Measurements from ENCODE around the gene HIPK2.

Gene HIPK2

GRCh38 chr7:139784648-139785047 is 6.8 kb upstream of the HIPK2 start:
- H3K4me3 ChIP-seq (ENCODE audit: control insufficient read depth in 1 of 7, extremely low read depth in 1 of 7, insufficient read depth in 4 of 7, low read depth in 2 of 7, low read length in 6 of 7), result no peak overlapping the region
- H3K9me3 ChIP-seq (ENCODE audit: control extremely low read depth in 1 of 5, control insufficient read depth in 4 of 5, insufficient read depth in 2 of 5, low read depth in 1 of 5, low read length in 4 of 5), result no peaks in the 10 kb centered on the region
- 100% methylated on average over 3 of the region's 3 CpGs for WGBS (ENCODE audit: insufficient coverage)
- H3K27me3 ChIP-seq (replicated peaks in 2 of 5; ENCODE audit: control insufficient read depth in 4 of 5, insufficient read depth in 5 of 5, low read length in 4 of 5), result no peaks in the 10 kb centered on the region
- no peaks in the 10 kb centered on the region for H3K36me3 ChIP-seq (ENCODE audit: control insufficient read depth in 4 of 4, insufficient read depth in 4 of 4, low read length in 3 of 4)
- ChIA-PET CTCF (interaction anchor here (0.6 to 1.7 kb wide), 3 partner anchors 15 to 38 kb away, joined by 3 to 4 read pairs (median 4); no protein-coding TSS in a partner anchor), POLR2A (no interaction called here)
- DNase-seq, result no peak
- peaks cover 0 to 2% (median 0%) of the 10 kb centered on the region in 4 experiments for H3K4me1 ChIP-seq (ENCODE audit: control extremely low read depth in 1 of 4, control insufficient read depth in 4 of 4, insufficient read depth in 4 of 4, low read length in 3 of 4)
- no peak overlapping the region for H3K27ac ChIP-seq (ENCODE audit: insufficient read depth in 1 of 2, low read depth in 1 of 2, low read length in 2 of 2, poor library complexity in 1 of 2, severe bottlenecking in 2 of 2)

GRCh38 chr7:139783647-139784385 is 6.0 kb upstream of the HIPK2 start:
- Histone ChIP-seq H3K36me3 (ENCODE audit: control insufficient read depth in 4 of 4, insufficient read depth in 4 of 4, low read length in 3 of 4) (no peaks in the 10 kb centered on the region), H3K4me3 (ENCODE audit: control insufficient read depth in 1 of 7, extremely low read depth in 1 of 7, insufficient read depth in 4 of 7, low read depth in 2 of 7, low read length in 6 of 7) (no peak overlapping the region), H3K27me3 (replicated peaks in 2 of 5; ENCODE audit: control insufficient read depth in 4 of 5, insufficient read depth in 5 of 5, low read length in 4 of 5) (peaks cover 0 to 4% (median 0%) of the 10 kb centered on the region in 5 experiments), H3K4me1 (ENCODE audit: control extremely low read depth in 1 of 4, control insufficient read depth in 4 of 4, insufficient read depth in 4 of 4, low read length in 3 of 4) (peaks cover 2 to 4% (median 3%) of the 10 kb centered on the region in 4 experiments), H3K9me3 (ENCODE audit: control extremely low read depth in 1 of 5, control insufficient read depth in 4 of 5, insufficient read depth in 2 of 5, low read depth in 1 of 5, low read length in 4 of 5) (no peaks in the 10 kb centered on the region), H3K27ac (ENCODE audit: insufficient read depth in 1 of 2, low read depth in 1 of 2, low read length in 2 of 2, poor library complexity in 1 of 2, severe bottlenecking in 2 of 2) (no peak overlapping the region)
- DNase-seq, result peak in 1 of 3 donors; percentile 18
- CTCF ChIA-PET, result interaction anchor here (0.6 to 1.7 kb wide), 4 partner anchors 10 to 37 kb away, joined by 3 to 4 read pairs (median 4); no protein-coding TSS in a partner anchor
- WGBS (ENCODE audit: insufficient coverage), result 78% methylated on average over 3 of the region's 3 CpGs
- POLR2A ChIA-PET, result no interaction called here

GRCh38 chr7:139782932-139783331 is 5.1 kb upstream of the HIPK2 start:
- WGBS (ENCODE audit: insufficient coverage), result 92% methylated on average over 2 of the region's 3 CpGs
- H3K4me3 ChIP-seq (ENCODE audit: control insufficient read depth in 1 of 7, extremely low read depth in 1 of 7, insufficient read depth in 4 of 7, low read depth in 2 of 7, low read length in 6 of 7), result no peak overlapping the region
- ChIA-PET POLR2A (no interaction called here), CTCF (interaction anchor here (1.1 kb wide), 1 partner anchor 11 kb away, joined by 3 read pairs; no protein-coding TSS in a partner anchor)
- no peak for DNase-seq
- peaks cover 0 to 4% (median 0%) of the 10 kb centered on the region in 5 experiments for H3K27me3 ChIP-seq (replicated peaks in 2 of 5; ENCODE audit: control insufficient read depth in 4 of 5, insufficient read depth in 5 of 5, low read length in 4 of 5)
- no peaks in the 10 kb centered on the region for H3K9me3 ChIP-seq (ENCODE audit: control extremely low read depth in 1 of 5, control insufficient read depth in 4 of 5, insufficient read depth in 2 of 5, low read depth in 1 of 5, low read length in 4 of 5)
- no peak overlapping the region for H3K27ac ChIP-seq (ENCODE audit: insufficient read depth in 1 of 2, low read depth in 1 of 2, low read length in 2 of 2, poor library complexity in 1 of 2, severe bottlenecking in 2 of 2)
- peaks cover 4 to 10% (median 9%) of the 10 kb centered on the region in 4 experiments for H3K4me1 ChIP-seq (ENCODE audit: control extremely low read depth in 1 of 4, control insufficient read depth in 4 of 4, insufficient read depth in 4 of 4, low read length in 3 of 4)
- H3K36me3 ChIP-seq (ENCODE audit: control insufficient read depth in 4 of 4, insufficient read depth in 4 of 4, low read length in 3 of 4), result no peaks in the 10 kb centered on the region

GRCh38 chr7:139777133-139777891 is 486 bp downstream of the HIPK2 start:
- Histone ChIP-seq H3K9me3 (ENCODE audit: control extremely low read depth in 1 of 5, control insufficient read depth in 4 of 5, insufficient read depth in 2 of 5, low read depth in 1 of 5, low read length in 4 of 5) (no peaks in the 10 kb centered on the region), H3K27ac (ENCODE audit: insufficient read depth in 1 of 2, low read depth in 1 of 2, low read length in 2 of 2, poor library complexity in 1 of 2, severe bottlenecking in 2 of 2) (peak overlapping the region; percentile 65 to 85), H3K4me3 (ENCODE audit: control insufficient read depth in 1 of 7, extremely low read depth in 1 of 7, insufficient read depth in 4 of 7, low read depth in 2 of 7, low read length in 6 of 7) (peak overlapping the region; percentile 69 to 98 (median 84)), H3K27me3 (replicated peaks in 2 of 5; ENCODE audit: control insufficient read depth in 4 of 5, insufficient read depth in 5 of 5, low read length in 4 of 5) (peaks cover 0 to 4% (median 0%) of the 10 kb centered on the region in 5 experiments), H3K4me1 (ENCODE audit: control extremely low read depth in 1 of 4, control insufficient read depth in 4 of 4, insufficient read depth in 4 of 4, low read length in 3 of 4) (peaks cover 4 to 21% (median 17%) of the 10 kb centered on the region in 4 experiments), H3K36me3 (ENCODE audit: control insufficient read depth in 4 of 4, insufficient read depth in 4 of 4, low read length in 3 of 4) (no peaks in the 10 kb centered on the region)
- ChIA-PET CTCF (interaction anchor here (1.5 kb wide), 1 partner anchor 130 kb away, joined by 6 read pairs; no protein-coding TSS in a partner anchor), POLR2A (interaction anchor here (0.8 to 2.8 kb wide), 2 partner anchors 33 to 46 kb away, joined by 3 to 9 read pairs; no protein-coding TSS in a partner anchor)
- WGBS (ENCODE audit: insufficient coverage), result 0% methylated on average over 55 of the region's 102 CpGs
- peak in 2 of 3 donors; percentile 46 to 63 for DNase-seq

GRCh38 chr7:139776486-139777132 is 1.2 kb downstream of the HIPK2 start:
- H3K4me1 ChIP-seq (ENCODE audit: control extremely low read depth in 1 of 4, control insufficient read depth in 4 of 4, insufficient read depth in 4 of 4, low read length in 3 of 4), result peaks cover 4 to 21% (median 17%) of the 10 kb centered on the region in 4 experiments
- H3K9me3 ChIP-seq (ENCODE audit: control extremely low read depth in 1 of 5, control insufficient read depth in 4 of 5, insufficient read depth in 2 of 5, low read depth in 1 of 5, low read length in 4 of 5), result no peaks in the 10 kb centered on the region
- peak in 2 of 3 donors; percentile 51 to 56 for DNase-seq
- H3K27ac ChIP-seq (ENCODE audit: insufficient read depth in 1 of 2, low read depth in 1 of 2, low read length in 2 of 2, poor library complexity in 1 of 2, severe bottlenecking in 2 of 2), result peak overlapping the region; percentile 65 to 85
- no peaks in the 10 kb centered on the region for H3K36me3 ChIP-seq (ENCODE audit: control insufficient read depth in 4 of 4, insufficient read depth in 4 of 4, low read length in 3 of 4)
- WGBS (ENCODE audit: insufficient coverage), result 0% methylated on average over 16 of the region's 26 CpGs
- H3K27me3 ChIP-seq (replicated peaks in 2 of 5; ENCODE audit: control insufficient read depth in 4 of 5, insufficient read depth in 5 of 5, low read length in 4 of 5), result peaks cover 0 to 4% (median 0%) of the 10 kb centered on the region in 5 experiments
- POLR2A ChIA-PET, result interaction anchor here (0.8 to 2.8 kb wide), 2 partner anchors 34 to 47 kb away, joined by 3 to 9 read pairs; no protein-coding TSS in a partner anchor
- CTCF ChIA-PET, result interaction anchor here (1.5 kb wide), 1 partner anchor 130 kb away, joined by 6 read pairs; no protein-coding TSS in a partner anchor
- H3K4me3 ChIP-seq (ENCODE audit: control insufficient read depth in 1 of 7, extremely low read depth in 1 of 7, insufficient read depth in 4 of 7, low read depth in 2 of 7, low read length in 6 of 7), result peak overlapping the region; percentile 69 to 98 (median 84)

- H3K27me3 ChIP-seq (replicated peaks in 2 of 5; ENCODE audit: control insufficient read depth in 4 of 5, insufficient read depth in 5 of 5, low read length in 4 of 5), result peaks cover 0 to 4% (median 0%) of the 10 kb centered on the region in 5 experiments
- peak overlapping the region in 1 of 2 experiments; percentile 85 for H3K27ac ChIP-seq (ENCODE audit: insufficient read depth in 1 of 2, low read depth in 1 of 2, low read length in 2 of 2, poor library complexity in 1 of 2, severe bottlenecking in 2 of 2)
- CTCF ChIA-PET, result no interaction called here
- DNase-seq, result peak; percentile 86 to 91 (median 89)
- POLR2A ChIA-PET, result no interaction called here
- no peaks in the 10 kb centered on the region for H3K9me3 ChIP-seq (ENCODE audit: control extremely low read depth in 1 of 5, control insufficient read depth in 4 of 5, insufficient read depth in 2 of 5, low read depth in 1 of 5, low read length in 4 of 5)
- peak overlapping the region in 6 of 7 experiments; percentile 77 to 98 (median 88) for H3K4me3 ChIP-seq (ENCODE audit: control insufficient read depth in 1 of 7, extremely low read depth in 1 of 7, insufficient read depth in 4 of 7, low read depth in 2 of 7, low read length in 6 of 7)
- peaks cover 4 to 21% (median 17%) of the 10 kb centered on the region in 4 experiments for H3K4me1 ChIP-seq (ENCODE audit: control extremely low read depth in 1 of 4, control insufficient read depth in 4 of 4, insufficient read depth in 4 of 4, low read length in 3 of 4)
- 0% methylated on average over 4 of the region's 11 CpGs for WGBS (ENCODE audit: insufficient coverage)
- no peaks in the 10 kb centered on the region for H3K36me3 ChIP-seq (ENCODE audit: control insufficient read depth in 4 of 4, insufficient read depth in 4 of 4, low read length in 3 of 4)
These were observed 1.9 kb downstream of the HIPK2 start for GRCh38 chr7:139775829-139776266.
